Activated CD4-positive, alpha-beta T cell treated with anti-CD3 and anti-CD28 coated beads for 24 hours (primary cell): ENCODE results near the gene DHRS1.

Source experiments
- DNase-seq, 2 donors: peaks; one replicate each; pipeline ENCODE4 v3.0.0-alpha.2; 2020; ENCODE audit warnings: low read depth in 2 of 2

DHRS1 gene

GRCh38 chr14:24263848-24264247 lies 35.7 kb downstream of the DHRS1 start:
- no peak for DNase-seq

- no peak for DNase-seq
Observed at GRCh38 chr14:24262821-24263733, 36.5 kb downstream of the DHRS1 start, which contains the start of gene TGM1. Gene TGM1 (minus strand): TSS chr14:24263177. CDS start chr14:24262352, 825 bp downstream.

- DNase-seq: no peak
Observed at GRCh38 chr14:24261969-24262327, 37.6 kb downstream of the DHRS1 start.

- DNase-seq: no peak
Observed at GRCh38 chr14:24261256-24261968, 38.2 kb downstream of the DHRS1 start.

GRCh38 chr14:24260780-24261157 lies 38.8 kb downstream of the DHRS1 start:
- no peak for DNase-seq

- DNase-seq: no peak
Observed at GRCh38 chr14:24260026-24260779, 39.4 kb downstream of the DHRS1 start.

- no peak for DNase-seq
Observed at GRCh38 chr14:24259282-24260025, 40.1 kb downstream of the DHRS1 start.

- DNase-seq: no peak
Observed at GRCh38 chr14:24258548-24259265, 40.9 kb downstream of the DHRS1 start.

- no peak for DNase-seq
Observed at GRCh38 chr14:24258119-24258518, 41.5 kb downstream of the DHRS1 start.

GRCh38 chr14:24256960-24257359 lies 42.6 kb downstream of the DHRS1 start:
- DNase-seq: no peak

GRCh38 chr14:24255931-24256711 lies 43.5 kb downstream of the DHRS1 start:
- no peak for DNase-seq

GRCh38 chr14:24255438-24255837 lies 44.1 kb downstream of the DHRS1 start:
- DNase-seq: no peak

GRCh38 chr14:24254630-24255392 lies 44.8 kb downstream of the DHRS1 start:
- no peak for DNase-seq

GRCh38 chr14:24253936-24254335 lies 45.6 kb downstream of the DHRS1 start:
- no peak for DNase-seq

- DNase-seq: no peak
Observed at GRCh38 chr14:24252289-24253124, 47.1 kb downstream of the DHRS1 start.

- no peak for DNase-seq
Observed at GRCh38 chr14:24251880-24252288, 47.7 kb downstream of the DHRS1 start.

GRCh38 chr14:24250354-24250753 lies 49.2 kb downstream of the DHRS1 start:
- DNase-seq: no peak
